CD1c-positive myeloid dendritic cell (primary cell): ENCODE measurements around the gene TMUB2.

Source experiments
- DNase-seq: peaks from one replicate; pipeline ENCODE4 v3.0.0-alpha.2; 2016; ENCODE audit errors: extremely low spot score

Gene TMUB2

DNA sequence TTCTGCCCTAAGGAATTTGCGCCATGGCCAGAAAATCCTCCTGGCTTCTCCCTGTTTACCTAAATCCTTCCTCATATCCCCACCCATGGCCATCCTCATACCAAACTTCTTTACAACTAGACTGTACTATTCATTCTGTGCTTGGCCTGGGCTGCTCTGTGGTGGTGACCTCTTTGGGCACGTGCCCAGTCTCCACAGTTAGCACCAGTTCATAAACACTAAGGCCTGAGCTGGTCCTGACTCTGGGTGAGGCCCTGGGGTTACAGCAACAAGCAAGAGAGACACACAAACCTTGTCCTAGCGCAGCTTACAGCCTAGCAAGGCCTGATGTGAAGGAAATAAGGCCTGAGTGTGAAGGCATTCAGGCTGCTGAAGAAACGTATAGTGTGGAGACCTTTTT lies 16.0 kb downstream of the TMUB2 start:
- no peak for DNase-seq

GRCh38 chr17:44203731-44204440 lies 17.1 kb downstream of the TMUB2 start:
- DNase-seq, result peak; percentile 70

GRCh38 chr17:44204441-44204882 lies 17.7 kb downstream of the TMUB2 start:
- peak; percentile 40 for DNase-seq

DNA sequence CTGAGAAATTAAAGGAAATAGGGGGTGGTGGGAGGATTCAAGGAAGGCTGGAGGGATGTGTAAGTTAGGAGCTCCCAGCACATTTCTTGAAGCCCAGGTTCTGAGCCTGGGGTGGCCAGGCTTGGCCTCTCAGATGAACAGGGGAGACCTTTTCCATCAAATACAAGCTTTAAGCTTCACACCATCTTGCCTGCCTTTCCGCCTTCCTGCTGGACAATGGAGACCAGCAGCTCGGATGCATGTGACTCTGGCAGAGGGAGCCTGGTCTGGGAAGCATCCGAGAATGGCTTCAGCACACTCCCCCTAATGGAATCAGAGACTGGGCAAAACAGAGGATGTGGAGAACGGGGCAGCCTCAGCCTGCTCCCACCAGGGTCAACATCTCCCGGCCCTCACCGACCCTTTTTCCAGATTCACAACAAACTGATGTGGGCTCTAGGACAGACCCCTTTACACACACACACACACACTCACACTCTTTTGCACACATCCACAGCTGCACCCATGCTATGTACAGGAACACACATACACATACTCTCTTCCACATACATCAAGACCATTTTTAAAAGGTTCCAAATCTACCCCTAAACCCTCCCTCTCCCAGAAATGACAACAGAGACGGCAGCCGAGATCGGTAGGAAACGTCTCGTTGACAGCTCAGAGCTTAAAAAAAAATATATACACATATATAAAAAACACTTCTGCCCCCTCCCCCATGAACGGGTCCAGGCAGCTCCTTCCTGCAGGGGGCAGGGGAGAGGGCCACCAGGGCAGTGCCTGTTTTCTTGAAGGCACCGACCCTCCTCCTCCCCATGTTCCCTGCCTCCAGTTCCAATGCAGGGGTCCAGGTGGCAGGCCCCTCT lies 19.4 kb downstream of the TMUB2 start:
- no peak for DNase-seq

DNA sequence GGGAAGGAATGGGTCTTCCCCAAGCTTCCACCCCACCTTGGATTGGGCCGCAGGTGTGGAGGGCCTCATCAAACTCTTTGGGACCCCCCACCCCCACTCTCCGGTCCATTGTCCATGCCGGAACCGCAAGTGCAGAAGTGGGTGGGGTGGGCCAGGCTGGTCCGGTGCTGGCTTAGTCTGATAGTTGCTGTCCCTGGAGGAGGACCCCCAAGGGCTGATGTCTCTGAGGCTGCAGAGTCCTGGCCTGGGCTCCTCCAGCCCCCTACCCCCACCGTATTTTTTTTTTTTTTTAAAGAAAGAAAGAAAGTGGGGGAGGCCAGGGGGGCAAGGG lies 20.0 kb downstream of the TMUB2 start:
- no peak for DNase-seq

GRCh38 chr17:44207319-44207718 lies 20.5 kb downstream of the TMUB2 start:
- DNase-seq, result no peak

DNA sequence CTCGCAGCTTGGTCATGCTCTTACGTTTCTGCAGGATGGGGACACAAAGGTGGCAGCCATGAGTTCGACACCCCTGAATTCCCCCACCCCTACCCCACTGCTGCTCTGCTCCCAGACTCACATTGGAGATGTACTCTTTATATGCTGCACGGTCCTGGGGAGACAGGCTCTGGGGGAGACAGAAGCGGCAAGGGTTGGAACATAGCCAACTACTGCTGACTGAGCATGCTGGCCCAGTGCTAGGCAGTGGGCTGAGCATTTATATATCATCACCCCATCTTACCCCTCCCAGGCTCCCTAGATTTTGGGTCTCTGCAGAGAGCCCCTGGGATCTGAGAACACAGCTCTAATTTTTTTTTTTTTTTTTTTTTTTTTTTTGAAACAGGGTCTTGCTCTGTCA lies 21.0 kb downstream of the TMUB2 start:
- DNase-seq, result no peak

GRCh38 chr17:44209786-44210341 lies 23.1 kb downstream of the TMUB2 start:
- no peak for DNase-seq

GRCh38 chr17:44210342-44211192 lies 23.8 kb downstream of the TMUB2 start:
- peak; percentile 96 for DNase-seq

DNA sequence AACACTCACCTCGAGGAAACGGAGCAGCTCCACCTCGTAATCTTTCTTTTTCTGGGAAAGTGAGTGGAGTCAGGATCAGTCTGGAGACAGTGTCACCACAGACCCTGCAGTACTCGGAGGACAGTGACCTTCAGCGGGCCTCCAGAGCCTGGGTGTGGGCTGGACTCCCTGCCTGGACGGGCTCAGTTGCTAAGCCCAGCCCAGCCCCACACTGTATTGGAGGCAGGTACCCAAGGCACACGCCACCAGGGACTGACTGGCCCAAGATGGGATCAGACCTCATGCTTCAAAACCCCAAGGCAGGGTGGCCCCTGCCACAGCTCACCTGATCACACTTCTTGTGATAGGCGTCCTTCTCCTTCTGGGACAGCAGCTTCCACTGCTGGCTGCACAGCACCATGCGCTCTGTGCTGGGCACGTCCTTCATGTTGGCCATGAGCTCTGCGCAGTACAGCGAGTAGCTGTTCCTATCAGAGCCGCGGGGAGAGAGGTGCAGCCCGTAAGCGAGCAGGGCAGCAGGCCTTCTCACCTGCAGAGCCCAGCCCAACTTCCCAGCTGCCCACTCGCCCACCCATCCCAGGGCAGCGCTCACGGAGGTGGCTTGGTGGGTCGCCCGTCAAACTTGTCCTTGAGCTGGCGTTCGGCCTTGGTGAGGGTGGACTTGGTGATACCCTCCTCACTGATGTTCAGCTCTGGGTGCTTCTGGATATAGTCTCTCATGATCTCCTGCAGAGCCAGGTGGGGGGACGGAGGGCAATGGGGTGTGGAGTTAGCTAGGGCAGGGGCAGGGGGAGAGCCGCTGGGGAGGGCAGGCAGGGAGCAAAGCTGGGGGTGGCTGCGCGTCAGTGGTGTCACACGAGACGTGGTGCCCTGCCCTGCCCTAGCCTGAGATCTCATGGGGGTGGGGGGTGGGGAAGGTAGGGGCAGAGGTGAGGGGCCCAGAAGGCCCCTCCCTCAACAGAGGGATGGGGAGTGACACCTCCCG lies 24.8 kb downstream of the TMUB2 start:
- no peak for DNase-seq

DNA sequence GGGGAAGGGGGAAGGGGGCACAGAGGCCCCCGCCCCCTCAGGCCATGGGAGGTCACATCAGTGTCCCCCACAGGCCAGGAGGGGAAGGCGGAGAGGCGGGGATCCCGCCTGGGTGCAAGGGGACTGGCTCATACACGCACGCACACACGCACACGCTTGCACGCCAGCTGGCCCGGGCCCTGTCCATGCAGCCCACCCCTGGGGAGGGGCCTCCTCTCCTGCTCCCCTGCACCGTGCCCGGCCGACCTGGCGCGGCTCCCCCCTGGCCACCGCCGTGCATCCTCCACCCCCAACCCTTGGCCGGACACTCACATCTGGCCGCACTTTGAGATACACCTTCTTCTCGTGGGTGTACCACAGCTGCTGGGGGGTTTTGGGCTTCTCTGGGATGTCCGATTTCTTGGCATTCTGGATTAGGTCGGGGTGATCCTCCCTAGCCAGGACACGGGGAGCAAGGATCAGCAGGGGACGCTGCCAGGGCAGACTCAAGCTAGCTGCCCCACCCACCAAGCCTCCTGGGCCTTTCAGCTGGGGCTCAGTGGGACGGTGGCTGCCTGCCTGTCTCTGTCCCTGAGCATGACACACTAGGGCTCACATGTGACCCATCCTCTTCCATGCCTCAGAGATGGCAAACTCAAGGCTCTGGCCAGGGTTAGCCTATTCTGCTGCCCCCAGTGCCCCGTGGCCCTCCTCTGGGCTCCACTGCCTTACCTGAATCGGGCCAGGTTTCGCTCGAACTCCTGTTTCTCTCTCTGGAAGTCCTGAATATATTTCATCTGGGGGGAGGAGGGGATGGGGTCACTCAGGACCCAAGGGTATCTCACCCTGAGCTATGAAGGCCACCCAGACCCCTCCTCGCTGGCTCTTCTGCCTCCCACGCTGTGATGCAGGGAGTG lies 26.0 kb downstream of the TMUB2 start:
- no peak for DNase-seq

- DNase-seq, result no peak
Measured at GRCh38 chr17:44213403-44214229, 26.8 kb downstream of the TMUB2 start.

GRCh38 chr17:44214230-44214494 lies 27.4 kb downstream of the TMUB2 start:
- no peak for DNase-seq

DNA sequence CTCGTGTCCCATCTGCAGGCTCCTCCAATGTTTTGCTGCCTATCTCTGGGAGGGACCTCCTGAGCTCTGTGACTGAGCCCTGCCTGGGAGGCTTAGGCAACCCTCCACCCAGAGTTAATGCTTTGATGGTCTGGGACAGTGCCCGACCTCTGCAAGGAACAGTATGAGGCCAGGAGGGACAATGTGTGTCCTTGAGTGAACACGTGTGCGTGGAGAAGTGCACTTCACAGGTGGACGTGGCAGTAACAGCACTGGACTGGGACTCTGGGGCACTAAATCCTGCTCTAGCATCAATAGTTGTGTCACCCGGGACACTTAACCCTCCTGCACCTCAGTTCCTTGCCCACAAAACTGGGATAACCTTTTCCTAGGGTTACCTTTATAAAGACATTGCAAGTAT lies 28.1 kb downstream of the TMUB2 start:
- no peak for DNase-seq

GRCh38 chr17:44216173-44216572 lies 29.4 kb downstream of the TMUB2 start:
- DNase-seq, result peak; percentile 44

GRCh38 chr17:44216694-44217093 lies 29.9 kb downstream of the TMUB2 start:
- DNase-seq, result no peak

DNA sequence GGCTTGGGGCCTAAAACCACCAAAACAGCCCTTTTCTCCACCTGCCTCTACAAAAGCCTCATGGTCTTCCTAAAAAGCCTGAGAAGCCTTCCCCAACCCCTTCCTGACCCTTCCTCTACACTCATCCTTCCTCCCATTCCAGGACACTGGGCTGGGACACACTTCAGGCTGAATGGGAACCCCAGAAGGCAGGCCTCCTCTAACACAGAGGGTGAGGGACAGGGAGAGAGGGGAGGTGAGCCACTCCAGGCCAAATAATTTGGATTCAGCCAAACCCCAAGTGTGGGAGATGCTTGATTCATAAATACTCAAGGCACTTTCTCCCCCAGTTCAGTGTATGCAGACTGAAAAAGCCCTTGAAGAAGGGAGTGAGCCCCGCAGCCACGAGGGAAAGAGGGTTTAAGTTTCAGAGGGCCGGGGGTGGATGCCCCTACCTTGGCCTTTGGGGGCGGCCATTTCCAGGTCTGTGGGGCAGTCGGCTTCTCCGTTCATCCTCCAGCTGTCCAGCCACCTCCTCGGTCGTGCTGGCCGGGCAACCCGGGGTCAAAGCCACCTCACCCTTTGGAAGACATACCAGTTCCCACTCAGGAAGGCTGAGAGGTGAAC lies 31.1 kb downstream of the TMUB2 start:
- DNase-seq, result no peak

DNA sequence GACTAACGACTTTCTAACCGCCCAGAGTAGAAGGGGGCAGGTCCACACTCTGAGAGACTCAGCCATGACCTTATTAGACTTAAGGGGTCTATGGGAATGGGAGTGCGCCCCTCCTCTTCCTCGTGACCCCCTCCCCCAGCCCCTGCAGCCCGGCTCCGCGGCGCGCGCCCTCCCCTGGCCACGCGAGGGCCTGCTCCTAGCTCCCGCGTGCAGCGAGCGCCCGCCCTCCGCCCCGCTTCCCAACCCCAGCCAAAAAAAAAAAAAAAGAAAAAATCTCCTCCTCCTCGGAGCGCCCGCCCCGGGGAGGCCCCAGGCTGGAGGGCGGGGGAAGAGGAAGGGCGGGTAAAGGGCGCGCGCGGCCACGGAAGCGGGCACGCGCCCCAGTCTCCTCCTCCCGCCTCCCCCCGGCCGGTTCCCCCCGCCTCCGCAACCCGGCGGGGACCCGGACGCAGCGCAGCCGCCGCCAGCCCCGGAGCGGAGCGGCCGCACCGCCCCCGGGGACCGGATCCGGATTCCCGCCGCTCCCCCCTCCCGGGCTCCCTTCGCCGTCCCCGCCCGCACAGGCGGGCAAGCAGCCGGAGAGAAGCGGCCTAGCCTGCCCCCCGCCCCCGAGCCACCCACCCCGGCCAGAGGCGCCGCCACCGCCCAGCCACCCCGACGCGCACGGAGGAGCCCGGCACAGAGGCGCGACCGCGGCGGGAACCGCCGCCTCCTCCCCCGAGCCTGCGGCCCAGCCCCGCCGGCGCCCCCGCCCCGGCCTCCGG lies 31.8 kb downstream of the TMUB2 start:
- peak; percentile 94 for DNase-seq
